Fibroblast of mammary gland (primary cell): Measurements from ENCODE around the gene DLG2.

ENCODE experiments used
- DNase-seq: peaks from one replicate; pipeline ENCODE4 v3.0.0-alpha.2; 2010; ENCODE audit warnings: low read depth
- H3K4me3 ChIP-seq: 2 replicates; pipeline ENCODE4 v1.5.1; 2011; ENCODE audit warnings: low read depth, mild to moderate bottlenecking, low read length, moderate library complexity; ENCODE audit not compliant: control insufficient read depth
- TF ChIP-seq, protein P1 (sequence below): conservative IDR thresholded peaks from 2 replicates; pipeline ENCODE4 v1.5.1; 2011; ENCODE audit warnings: low read depth, low read length, inconsistent platforms; ENCODE audit not compliant: control insufficient read depth, insufficient read depth

DLG2 gene

DNA sequence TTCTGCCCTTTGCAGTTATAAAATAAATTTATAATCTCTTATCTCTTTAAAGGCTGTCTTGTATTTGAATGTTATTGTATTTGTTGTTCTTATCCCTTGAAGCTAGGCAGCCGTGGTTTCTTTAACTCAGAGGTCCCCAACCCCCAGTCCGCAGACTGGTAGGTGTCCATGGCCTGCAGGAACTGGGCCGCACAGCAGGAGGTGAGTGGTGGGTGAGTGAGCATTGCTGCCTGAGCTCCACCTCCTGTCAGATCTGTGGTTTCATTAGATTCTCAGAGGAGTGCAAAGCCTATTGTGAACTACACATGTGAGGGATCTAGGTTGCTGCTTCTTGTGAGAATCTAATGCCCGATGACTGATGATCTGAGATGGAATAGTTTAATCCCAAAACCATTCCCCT lies 1961.0 kb downstream of the DLG2 start:
- TF ChIP-seq, protein P1, sequence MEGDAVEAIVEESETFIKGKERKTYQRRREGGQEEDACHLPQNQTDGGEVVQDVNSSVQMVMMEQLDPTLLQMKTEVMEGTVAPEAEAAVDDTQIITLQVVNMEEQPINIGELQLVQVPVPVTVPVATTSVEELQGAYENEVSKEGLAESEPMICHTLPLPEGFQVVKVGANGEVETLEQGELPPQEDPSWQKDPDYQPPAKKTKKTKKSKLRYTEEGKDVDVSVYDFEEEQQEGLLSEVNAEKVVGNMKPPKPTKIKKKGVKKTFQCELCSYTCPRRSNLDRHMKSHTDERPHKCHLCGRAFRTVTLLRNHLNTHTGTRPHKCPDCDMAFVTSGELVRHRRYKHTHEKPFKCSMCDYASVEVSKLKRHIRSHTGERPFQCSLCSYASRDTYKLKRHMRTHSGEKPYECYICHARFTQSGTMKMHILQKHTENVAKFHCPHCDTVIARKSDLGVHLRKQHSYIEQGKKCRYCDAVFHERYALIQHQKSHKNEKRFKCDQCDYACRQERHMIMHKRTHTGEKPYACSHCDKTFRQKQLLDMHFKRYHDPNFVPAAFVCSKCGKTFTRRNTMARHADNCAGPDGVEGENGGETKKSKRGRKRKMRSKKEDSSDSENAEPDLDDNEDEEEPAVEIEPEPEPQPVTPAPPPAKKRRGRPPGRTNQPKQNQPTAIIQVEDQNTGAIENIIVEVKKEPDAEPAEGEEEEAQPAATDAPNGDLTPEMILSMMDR: no peak
- no peak overlapping the region for H3K4me3 ChIP-seq
- DNase-seq: no peak

DNA sequence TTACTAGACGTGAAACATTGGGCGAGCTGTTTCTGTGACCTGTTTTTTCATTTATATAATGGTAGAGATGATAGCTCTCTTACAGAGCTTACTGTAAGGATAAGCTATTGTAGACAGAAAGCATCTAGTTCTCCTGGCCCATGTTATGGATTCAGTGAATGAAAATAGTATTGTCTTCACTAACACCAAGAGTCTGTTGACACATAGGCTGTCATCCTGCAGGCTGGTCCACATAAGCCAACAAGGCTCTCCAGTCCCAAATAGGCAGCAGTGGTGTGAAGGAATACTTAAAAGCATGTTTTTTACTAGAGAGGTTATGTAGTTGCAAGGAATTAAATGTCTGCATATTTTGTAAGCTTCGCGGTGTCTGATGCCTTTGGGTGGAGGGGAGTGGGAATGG lies 1963.2 kb downstream of the DLG2 start:
- H3K4me3 ChIP-seq: no peak overlapping the region
- TF ChIP-seq, protein P1: no peak
- DNase-seq: no peak

- DNase-seq: peak; percentile 22
- H3K4me3 ChIP-seq: no peak overlapping the region
- TF ChIP-seq, protein P1: no peak
Observed at GRCh38 chr11:83663446-83663845, 1963.7 kb downstream of the DLG2 start.

GRCh38 chr11:83662494-83662893 lies 1964.7 kb downstream of the DLG2 start:
- DNase-seq: no peak
- TF ChIP-seq, protein P1: no peak
- no peak overlapping the region for H3K4me3 ChIP-seq

- no peak overlapping the region for H3K4me3 ChIP-seq
- TF ChIP-seq, protein P1: no peak
- DNase-seq: no peak
Observed at GRCh38 chr11:83661491-83662350, 1965.4 kb downstream of the DLG2 start.

DNA sequence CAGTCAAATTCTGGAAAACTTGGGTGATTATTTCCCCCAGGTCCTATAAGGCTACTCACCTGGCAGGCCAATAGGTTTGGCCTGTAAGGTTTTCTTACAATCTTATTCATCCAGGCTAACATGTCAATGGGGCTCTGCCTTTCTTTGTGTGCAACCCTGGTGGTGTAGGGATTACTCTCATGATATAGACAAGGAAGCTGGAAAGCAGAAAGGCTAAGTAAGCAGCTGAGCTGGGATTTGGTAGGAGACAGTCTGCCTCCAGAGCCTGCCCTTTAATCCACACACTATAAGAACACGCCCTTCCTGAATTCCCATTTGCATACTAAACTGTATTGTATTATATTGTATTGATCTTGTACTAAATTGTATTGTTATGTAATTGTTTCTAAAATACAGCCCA lies 1967.7 kb downstream of the DLG2 start:
- no peak for DNase-seq
- H3K4me3 ChIP-seq: no peak overlapping the region
- TF ChIP-seq, protein P1: no peak
